Measurements from ENCODE around the gene HARBI1. TPM values are rescaled to one million over a fixed set of nuclear protein-coding genes. Genes with fewer than 3 reads are reported as not detected.

The HARBI1 gene
- total and polyA plus RNA-seq, 10 of the 15 experiments (the other 5 are each of a cell fraction or from before 2014, with no cell fraction given): 3.6 to 8.4 (median 5.2) TPM

- no peak overlapping the region for H3K4me3 ChIP-seq
- BruUV-seq (replicated peaks): no TSS peak
- POLR2A ChIA-PET: no interaction called here
- no peak for TF ChIP-seq ATF7 (IDR thresholded peaks at IDR 0.05; ENCODE audit: low read depth)
- no peak for TF ChIP-seq ZNF207 (IDR thresholded peaks at IDR 0.05; ENCODE audit: borderline replicate concordance)
- TF ChIP-seq ZZZ3 (IDR thresholded peaks at IDR 0.05; ENCODE audit: control insufficient read depth, insufficient read length, low read depth): no peak
- TF ChIP-seq PAX8 (IDR thresholded peaks at IDR 0.05): no peak
- TF ChIP-seq PBX3 (IDR thresholded peaks at IDR 0.05; ENCODE audit: insufficient replicate concordance, low read depth, low read length): no peak
- TF ChIP-seq SUZ12 (IDR thresholded peaks at IDR 0.05; ENCODE audit: unreplicated experiment): no peak
- TF ChIP-seq ZNF24 (IDR thresholded peaks at IDR 0.05): no peak
- no peak for TF ChIP-seq CUX1 (IDR thresholded peaks at IDR 0.05; ENCODE audit: insufficient replicate concordance, low read depth, low read length)
- no peak for TF ChIP-seq KAT2A (conservative IDR thresholded peaks at IDR 0.05; ENCODE audit: control insufficient read depth, low read depth, low read length)
- no peak for TF ChIP-seq NFYB (IDR thresholded peaks at IDR 0.05; ENCODE audit: insufficient read depth, low read depth, low read length)
- TF ChIP-seq NFYA (IDR thresholded peaks at IDR 0.05; ENCODE audit: borderline replicate concordance, low read depth, low read length): no peak
- no peak for TF ChIP-seq DPF2 (IDR thresholded peaks at IDR 0.05)
- TF ChIP-seq ZNF274 (IDR thresholded peaks at IDR 0.05; ENCODE audit: insufficient read depth, insufficient read length): no peak
- TF ChIP-seq TCF7 (IDR thresholded peaks at IDR 0.05; ENCODE audit: borderline replicate concordance): no peak
Measured at GRCh38 chr11:46640036-46640788, 23.2 kb upstream of the HARBI1 start.

More at GRCh38 chr11:46640036-46640788, 23.2 kb upstream of the HARBI1 start:
- Histone ChIP-seq H3K9me3 (replicated peaks; ENCODE audit: control insufficient read depth, insufficient read depth, low read length) (no peaks in the 10 kb centered on the region), H3K27ac (ENCODE audit: control insufficient read depth, insufficient read depth) (no peak overlapping the region), H3K36me3 (ENCODE audit: control insufficient read depth in 2 of 2, insufficient read depth in 2 of 2, low read length in 1 of 2) (no peaks in the 10 kb centered on the region; a peak in 2 of 4 replicates), H3K79me2 (ENCODE audit: control insufficient read depth, insufficient read depth, low read length) (no peaks in the 10 kb centered on the region), H2AFZ (ENCODE audit: control insufficient read depth, low read depth, low read length) (no peak overlapping the region), H3K9ac (ENCODE audit: control insufficient read depth, insufficient read depth, low read length) (no peak overlapping the region), H4K20me1 (ENCODE audit: control insufficient read depth, insufficient read depth) (no peaks in the 10 kb centered on the region), H3K4me2 (ENCODE audit: control insufficient read depth, insufficient read depth) (no peak overlapping the region), H3K4me1 (ENCODE audit: control insufficient read depth, insufficient read depth, low read length) (no peaks in the 10 kb centered on the region), H3K27me3 (replicated peaks in 1 of 2; ENCODE audit: control insufficient read depth in 2 of 2, insufficient read depth in 2 of 2, low read length in 1 of 2) (no peaks in the 10 kb centered on the region)
- CTCF ChIA-PET: interaction anchor here (0.9 kb wide), 1 partner anchor 22 kb away, joined by 3 read pairs; no protein-coding TSS in a partner anchor
- intact Hi-C loops (cut with micrococcal nuclease; ENCODE audit: unreplicated experiment): no loop called here
- RAD21 ChIA-PET (ENCODE audit: unreplicated experiment): no interaction called here
- DNase-seq (ENCODE audit: low read depth, low spot score) (no peak), ATAC-seq (no peak), FAIRE-seq (no peak)
- SMC1A ChIA-PET (ENCODE audit: uncharacterized antibody, unreplicated experiment): interaction anchor here (1.1 kb wide), 1 partner anchor 9 kb away, joined by 3 read pairs; no protein-coding TSS in a partner anchor
- 94% methylated on average over 6 of the region's 6 CpGs for WGBS (ENCODE audit: insufficient coverage, insufficient replicate concordance, low lambda C conversion rate, missing lambda C conversion rate)
- in situ Hi-C loops (cut with MboI): no loop called here
